Fibroblast of mammary gland (primary cell): ENCODE data around the gene FAM227A.

ENCODE experiments used
- DNase-seq: peaks from one replicate; pipeline ENCODE4 v3.0.0-alpha.2; 2010; ENCODE audit warnings: low read depth
- H3K4me3 ChIP-seq: 2 replicates; pipeline ENCODE4 v1.5.1; 2011; ENCODE audit warnings: low read depth, mild to moderate bottlenecking, low read length, moderate library complexity; ENCODE audit not compliant: control insufficient read depth
- TF ChIP-seq, protein P1 (sequence below): conservative IDR thresholded peaks from 2 replicates; pipeline ENCODE4 v1.5.1; 2011; ENCODE audit warnings: low read depth, low read length, inconsistent platforms; ENCODE audit not compliant: control insufficient read depth, insufficient read depth

The FAM227A gene

DNA sequence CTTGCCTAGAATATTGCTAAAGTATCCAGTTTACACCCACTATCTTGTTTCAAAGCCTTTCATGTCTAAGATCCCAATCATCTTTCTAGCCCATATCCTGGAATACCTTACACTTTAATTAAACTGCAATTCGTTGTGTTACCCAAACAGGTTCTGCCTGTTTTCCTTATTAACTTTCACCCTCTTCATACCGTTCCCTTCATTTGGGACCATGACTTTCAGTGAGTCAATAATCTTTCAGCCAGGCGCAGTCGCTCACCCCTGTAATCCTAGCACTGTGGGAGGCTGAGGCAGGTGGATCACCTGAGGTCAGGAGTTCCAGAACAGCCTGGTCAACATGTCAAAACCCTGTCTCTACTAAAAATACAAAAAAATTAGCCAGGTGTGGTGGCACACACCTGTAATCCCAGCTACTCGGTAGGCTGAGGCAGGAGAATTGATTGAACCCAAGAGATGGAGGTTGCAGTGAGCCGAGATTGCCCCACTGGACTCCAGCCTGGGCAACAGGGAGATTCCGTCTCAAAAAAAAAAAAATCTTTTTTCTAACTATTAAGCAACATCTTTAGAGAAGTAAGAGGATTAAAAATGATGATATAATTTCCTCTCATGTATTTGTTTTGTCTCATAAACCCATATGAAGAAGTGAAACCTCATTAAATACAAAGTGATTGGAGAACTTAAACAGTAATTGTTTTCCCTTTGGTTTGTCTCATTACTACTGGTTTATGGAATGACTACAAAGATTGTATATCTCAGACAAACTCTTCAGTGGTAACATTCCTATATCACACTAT, 106.9 kb downstream of the FAM227A start:
- TF ChIP-seq, protein P1, sequence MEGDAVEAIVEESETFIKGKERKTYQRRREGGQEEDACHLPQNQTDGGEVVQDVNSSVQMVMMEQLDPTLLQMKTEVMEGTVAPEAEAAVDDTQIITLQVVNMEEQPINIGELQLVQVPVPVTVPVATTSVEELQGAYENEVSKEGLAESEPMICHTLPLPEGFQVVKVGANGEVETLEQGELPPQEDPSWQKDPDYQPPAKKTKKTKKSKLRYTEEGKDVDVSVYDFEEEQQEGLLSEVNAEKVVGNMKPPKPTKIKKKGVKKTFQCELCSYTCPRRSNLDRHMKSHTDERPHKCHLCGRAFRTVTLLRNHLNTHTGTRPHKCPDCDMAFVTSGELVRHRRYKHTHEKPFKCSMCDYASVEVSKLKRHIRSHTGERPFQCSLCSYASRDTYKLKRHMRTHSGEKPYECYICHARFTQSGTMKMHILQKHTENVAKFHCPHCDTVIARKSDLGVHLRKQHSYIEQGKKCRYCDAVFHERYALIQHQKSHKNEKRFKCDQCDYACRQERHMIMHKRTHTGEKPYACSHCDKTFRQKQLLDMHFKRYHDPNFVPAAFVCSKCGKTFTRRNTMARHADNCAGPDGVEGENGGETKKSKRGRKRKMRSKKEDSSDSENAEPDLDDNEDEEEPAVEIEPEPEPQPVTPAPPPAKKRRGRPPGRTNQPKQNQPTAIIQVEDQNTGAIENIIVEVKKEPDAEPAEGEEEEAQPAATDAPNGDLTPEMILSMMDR: no peak
- DNase-seq: no peak
- H3K4me3 ChIP-seq: no peak overlapping the region

DNA sequence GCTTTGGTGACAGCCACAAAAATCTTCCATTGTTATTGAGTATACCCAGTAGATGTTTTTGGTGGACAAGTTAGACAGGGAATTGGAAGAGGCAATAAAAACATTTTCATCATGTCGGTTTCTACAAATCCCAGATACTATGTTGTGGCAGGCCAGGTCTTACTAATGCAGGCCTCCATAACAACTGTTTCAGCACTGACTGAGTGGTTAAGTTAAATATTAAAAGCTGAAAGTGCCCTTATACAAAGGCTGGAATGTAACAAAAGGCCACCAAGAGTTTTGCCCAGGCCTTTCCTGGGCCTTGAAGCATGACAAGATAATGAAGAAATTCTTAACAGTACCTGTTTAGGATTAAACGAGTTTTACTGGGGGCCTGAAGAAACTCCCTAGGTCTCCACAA, 115.5 kb downstream of the FAM227A start:
- TF ChIP-seq, protein P1: no peak
- H3K4me3 ChIP-seq: no peak overlapping the region
- no peak for DNase-seq

DNA sequence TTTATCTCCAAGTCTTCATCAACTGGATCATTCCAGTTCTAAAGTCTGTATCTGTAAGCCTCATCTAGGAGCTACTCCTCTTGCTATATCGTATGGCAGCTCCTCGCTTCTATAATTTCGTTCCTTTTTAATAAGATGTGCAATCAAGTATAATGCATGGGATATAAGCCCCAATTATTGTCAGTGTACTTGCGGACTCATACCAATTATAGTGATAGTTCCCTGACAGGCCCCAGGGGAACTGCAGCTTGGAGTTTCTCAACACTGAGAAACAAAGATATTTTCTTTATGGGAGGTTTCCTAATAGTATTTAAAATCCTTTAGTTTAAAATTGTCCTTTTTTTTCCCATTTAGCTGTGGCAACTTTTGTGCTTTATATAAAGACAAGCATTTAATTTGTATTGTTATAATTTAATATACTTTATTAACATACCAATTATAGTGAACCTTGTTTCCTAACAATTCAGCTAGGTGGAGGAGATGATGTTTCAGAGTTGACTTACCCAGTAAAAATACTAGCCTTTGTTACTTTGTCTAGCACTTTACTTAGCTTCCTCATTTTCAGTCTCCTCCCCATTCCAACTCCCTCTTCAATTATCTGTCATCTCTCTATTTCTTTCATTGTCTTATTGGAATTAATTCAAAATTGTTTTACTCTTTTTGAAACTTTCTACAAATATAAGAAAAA, 124.8 kb downstream of the FAM227A start:
- DNase-seq: no peak
- no peak overlapping the region for H3K4me3 ChIP-seq
- TF ChIP-seq, protein P1: no peak
